ENCODE results near the gene PUS1.
"Not testable (repeated sequence)": the region's sequence is repeated elsewhere in the genome, so short reads cannot be mapped to it uniquely, and the experiment has no call there.

PUS1 gene

DNA sequence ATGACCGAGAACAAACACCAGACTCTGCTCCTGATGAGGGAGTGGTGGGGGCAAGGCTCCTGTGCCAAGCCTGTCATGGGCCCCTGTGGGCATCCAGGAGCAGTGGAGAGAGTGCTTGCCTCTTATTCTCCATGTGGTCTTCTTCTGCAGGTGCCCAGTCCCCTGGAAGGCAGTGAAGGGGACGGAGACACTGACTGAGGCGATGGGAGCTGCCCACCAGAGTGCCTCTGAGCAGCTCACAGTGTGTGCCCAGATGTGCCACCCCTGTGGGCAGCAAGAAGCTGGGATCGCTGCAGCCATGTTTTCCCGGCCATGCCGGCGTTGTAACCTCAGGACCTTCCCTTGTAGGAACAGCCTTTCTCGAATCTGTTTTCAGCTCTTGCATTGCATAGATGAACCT, 14.3 kb downstream of the PUS1 start:
- Histone ChIP-seq H3K36me3 (ENCODE audit: insufficient read depth, low read length) (peaks cover 59% of the 10 kb centered on the region), H3K9ac (ENCODE audit: low read depth, low read length) (no peak overlapping the region)

DNA sequence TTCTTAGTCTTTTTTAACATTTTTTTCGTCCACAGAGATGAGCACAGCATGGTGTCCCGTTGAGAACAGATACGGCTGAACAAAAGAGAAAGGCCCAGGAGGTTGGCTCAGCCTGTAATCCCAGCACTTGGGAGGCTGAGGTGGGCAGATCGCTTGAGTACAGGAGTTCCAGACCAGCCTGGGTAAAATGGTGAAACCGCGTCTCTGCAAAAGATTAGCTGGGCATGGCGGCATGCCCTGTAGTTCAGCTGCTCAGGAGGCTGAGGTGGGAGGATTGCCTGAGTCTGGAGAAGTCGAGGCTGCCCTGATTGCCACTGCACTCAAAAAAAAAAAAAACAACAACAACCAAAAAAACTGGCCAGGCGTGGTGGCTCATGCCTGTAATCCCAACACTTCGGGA, 14.8 kb downstream of the PUS1 start:
- H3K27ac ChIP-seq (ENCODE audit: low read depth, low read length), result no peak overlapping the region
- H3K4me1 ChIP-seq (ENCODE audit: insufficient read depth, low read length), result no peaks in the 10 kb centered on the region
- no peaks in the 10 kb centered on the region for H3K9me3 ChIP-seq (ENCODE audit: insufficient read depth, low read depth, low read length)
- no peak overlapping the region for H3K4me3 ChIP-seq (ENCODE audit: low read length)
- H3K36me3 ChIP-seq (ENCODE audit: insufficient read depth, low read length), result peaks cover 56% of the 10 kb centered on the region
- no peaks in the 10 kb centered on the region for H3K27me3 ChIP-seq (ENCODE audit: insufficient read depth, low read length)
- WGBS, result 93% methylated on average over 10 of the region's 10 CpGs
- H3K9ac ChIP-seq (ENCODE audit: low read depth, low read length), result no peak overlapping the region

More for the DNA sequence above, 14.3 kb downstream of the PUS1 start:
- Histone ChIP-seq H3K4me1 (ENCODE audit: insufficient read depth, low read length) (no peaks in the 10 kb centered on the region), H3K27me3 (ENCODE audit: insufficient read depth, low read length) (no peaks in the 10 kb centered on the region), H3K27ac (ENCODE audit: low read depth, low read length) (no peak overlapping the region), H3K9me3 (ENCODE audit: insufficient read depth, low read depth, low read length) (no peaks in the 10 kb centered on the region), H3K4me3 (ENCODE audit: low read length) (no peak overlapping the region)
- 94% methylated on average over 8 of the region's 8 CpGs for WGBS

DNA sequence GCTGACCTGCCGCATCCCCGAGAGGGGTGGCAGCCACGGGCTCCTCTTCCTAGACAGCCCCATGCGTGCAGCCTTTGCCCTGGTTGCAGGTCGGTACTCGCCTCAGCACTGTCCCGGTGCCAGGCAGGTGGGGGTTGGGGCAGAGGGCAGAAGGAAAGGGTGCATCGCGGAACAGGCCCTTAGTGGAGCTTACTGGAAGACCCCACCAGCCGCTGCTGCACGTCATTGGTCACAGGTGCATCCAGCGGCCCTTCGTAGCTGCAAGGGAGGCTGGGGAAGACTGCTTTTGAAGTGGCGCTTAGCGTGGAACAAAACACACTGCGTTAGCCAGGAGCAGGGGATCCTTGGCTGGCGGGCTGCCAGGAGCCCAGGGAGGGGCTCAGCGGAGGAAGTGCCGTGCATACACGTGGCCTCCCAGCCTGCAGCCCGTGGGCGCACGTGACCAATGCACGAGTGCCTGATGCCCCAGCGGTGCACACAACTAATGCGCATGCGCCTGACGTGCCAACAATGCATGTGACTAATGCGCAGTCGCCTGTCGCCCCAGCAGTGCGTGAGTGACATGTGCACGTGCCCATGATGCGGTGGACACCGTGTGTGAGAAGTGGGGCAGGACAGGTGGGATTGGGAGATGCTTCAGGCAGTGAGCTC, 15.7 kb downstream of the PUS1 start:
- no peaks in the 10 kb centered on the region for H3K27me3 ChIP-seq (ENCODE audit: insufficient read depth, low read length)
- no peak overlapping the region for H3K4me3 ChIP-seq (ENCODE audit: low read length)
- no peak overlapping the region for H3K27ac ChIP-seq (ENCODE audit: low read depth, low read length)
- WGBS, result 96% methylated on average over 35 of the region's 35 CpGs
- no peaks in the 10 kb centered on the region for H3K4me1 ChIP-seq (ENCODE audit: insufficient read depth, low read length)
- peaks cover 48% of the 10 kb centered on the region for H3K36me3 ChIP-seq (ENCODE audit: insufficient read depth, low read length)
- no peaks in the 10 kb centered on the region for H3K9me3 ChIP-seq (ENCODE audit: insufficient read depth, low read depth, low read length)
- H3K9ac ChIP-seq (ENCODE audit: low read depth, low read length), result no peak overlapping the region

DNA sequence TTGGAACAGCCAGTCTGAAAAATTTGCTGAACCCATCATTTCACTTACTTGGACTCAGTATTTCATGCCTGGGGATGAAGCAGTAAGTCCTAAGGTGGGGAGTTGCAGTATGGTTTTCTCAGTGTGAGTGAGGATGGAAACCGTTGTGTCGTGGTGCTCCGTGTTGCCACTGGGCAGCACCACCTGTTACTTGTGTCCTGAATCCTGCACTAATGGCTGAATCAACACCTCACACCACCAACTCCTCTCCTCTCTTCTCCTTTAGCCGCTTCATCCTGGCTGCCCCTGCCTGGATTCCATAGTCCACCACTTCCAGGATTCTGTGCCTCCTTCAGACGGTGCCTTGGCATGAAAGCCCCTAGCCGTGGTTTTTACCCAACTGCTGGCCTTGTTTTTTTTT, 17.7 kb downstream of the PUS1 start:
- H3K9me3 ChIP-seq (ENCODE audit: insufficient read depth, low read depth, low read length), result no peaks in the 10 kb centered on the region
- 84% methylated on average over 6 of the region's 6 CpGs for WGBS
- H3K9ac ChIP-seq (ENCODE audit: low read depth, low read length), result no peak overlapping the region
- H3K36me3 ChIP-seq (ENCODE audit: insufficient read depth, low read length), result peaks cover 30% of the 10 kb centered on the region
- no peak overlapping the region for H3K27ac ChIP-seq (ENCODE audit: low read depth, low read length)
- no peaks in the 10 kb centered on the region for H3K4me1 ChIP-seq (ENCODE audit: insufficient read depth, low read length)
- no peaks in the 10 kb centered on the region for H3K27me3 ChIP-seq (ENCODE audit: insufficient read depth, low read length)
- no peak overlapping the region for H3K4me3 ChIP-seq (ENCODE audit: low read length)

DNA sequence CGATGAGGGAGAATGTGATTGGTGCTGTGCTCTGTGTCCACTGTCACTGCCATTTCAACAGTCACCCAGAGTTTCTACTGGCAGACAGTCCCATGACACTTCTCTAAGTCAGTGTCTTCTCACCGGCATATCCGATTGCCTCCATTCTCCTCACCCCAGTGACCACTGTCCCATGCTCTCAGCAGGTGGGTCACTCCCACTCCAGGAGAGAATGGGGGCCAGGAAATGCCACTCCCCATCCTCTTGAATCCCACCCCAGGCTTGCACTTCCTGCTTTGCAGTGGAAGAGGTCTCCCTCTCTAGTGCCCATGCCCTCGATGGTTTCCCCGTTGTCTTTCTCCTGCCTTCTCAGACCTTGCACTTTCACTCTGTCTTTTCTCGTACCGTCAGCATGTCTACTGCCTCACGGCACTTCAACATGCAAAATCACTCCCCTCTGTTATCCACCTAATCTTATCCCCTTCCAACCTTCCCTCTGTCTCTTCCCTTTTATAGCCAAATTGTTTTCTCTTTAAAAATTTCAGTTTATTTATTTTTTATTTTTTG, 18.5 kb downstream of the PUS1 start:
- H3K27me3 ChIP-seq (ENCODE audit: insufficient read depth, low read length), result no peaks in the 10 kb centered on the region
- H3K4me1 ChIP-seq (ENCODE audit: insufficient read depth, low read length), result no peaks in the 10 kb centered on the region
- peaks cover 25% of the 10 kb centered on the region for H3K36me3 ChIP-seq (ENCODE audit: insufficient read depth, low read length)
- 57% methylated on average over 8 of the region's 8 CpGs for WGBS
- H3K4me3 ChIP-seq (ENCODE audit: low read length), result no peak overlapping the region
- no peaks in the 10 kb centered on the region for H3K9me3 ChIP-seq (ENCODE audit: insufficient read depth, low read depth, low read length)
- H3K9ac ChIP-seq (ENCODE audit: low read depth, low read length), result no peak overlapping the region
- no peak overlapping the region for H3K27ac ChIP-seq (ENCODE audit: low read depth, low read length)

DNA sequence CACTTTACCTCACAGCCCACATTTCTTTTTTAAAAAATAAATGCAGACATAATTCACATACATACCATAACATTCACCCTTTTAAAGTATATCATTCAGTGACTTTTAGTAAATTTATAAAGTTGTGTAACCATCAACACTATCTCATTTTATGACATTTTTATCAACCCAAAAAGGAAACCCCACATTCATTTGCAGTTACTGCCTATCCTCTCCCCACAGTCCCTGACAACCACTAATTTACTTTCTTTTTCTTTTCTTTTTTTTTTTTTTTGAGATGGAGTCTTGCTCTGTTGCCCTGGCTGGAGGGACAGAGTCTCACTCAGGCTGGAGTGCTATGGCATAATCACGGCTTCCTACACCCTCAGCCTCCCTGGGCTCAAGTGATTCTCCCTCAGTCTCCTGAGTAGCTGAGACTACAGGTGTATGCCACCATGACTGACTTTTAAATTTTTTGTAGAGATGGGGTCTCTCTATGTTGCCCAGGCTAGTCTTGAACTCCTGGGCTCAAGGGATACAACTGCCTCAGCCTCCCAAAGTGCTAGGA, 19.2 kb downstream of the PUS1 start:
- Histone ChIP-seq H3K27ac (ENCODE audit: low read depth, low read length) (no peak overlapping the region), H3K9me3 (ENCODE audit: insufficient read depth, low read depth, low read length) (no peaks in the 10 kb centered on the region)
- 88% methylated on average over 1 of the region's 1 CpG for WGBS

DNA sequence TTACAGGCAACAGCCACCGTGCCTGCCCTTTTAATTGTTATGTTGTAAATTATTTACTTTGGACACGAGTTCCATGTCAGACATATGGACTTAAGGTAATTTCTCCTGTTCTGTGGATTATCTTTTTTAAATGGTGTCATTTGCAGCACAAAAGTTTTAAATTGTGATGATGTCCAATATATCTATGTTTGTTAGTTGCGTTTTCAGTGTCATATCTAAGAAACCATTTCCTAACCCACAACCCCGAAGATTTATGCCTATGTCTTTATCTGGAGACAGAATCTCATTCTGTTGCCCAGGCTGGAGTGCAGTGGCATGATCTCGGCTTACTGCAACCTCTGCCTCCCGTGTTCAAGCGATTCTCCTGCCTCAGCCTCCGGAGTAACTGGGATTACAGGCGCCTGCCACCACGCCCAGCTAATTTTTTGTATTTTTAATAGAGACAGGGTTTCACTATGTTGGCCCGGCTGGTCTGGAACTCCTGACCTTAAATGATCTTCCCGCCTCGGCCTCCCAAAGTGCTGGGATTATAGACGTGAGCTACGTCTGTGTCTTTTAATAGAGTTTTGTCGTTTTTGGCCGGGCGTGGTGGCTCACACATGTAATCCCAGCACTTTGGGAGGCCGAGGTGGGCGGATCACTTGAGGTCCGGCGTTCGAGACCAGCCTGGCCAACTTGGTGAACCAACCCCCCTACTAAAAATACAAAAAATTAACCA, 19.8 kb downstream of the PUS1 start:
- not testable (repeated sequence) for H3K4me1 ChIP-seq (ENCODE audit: insufficient read depth, low read length); H3K9me3 ChIP-seq (ENCODE audit: insufficient read depth, low read depth, low read length); H3K27me3 ChIP-seq (ENCODE audit: insufficient read depth, low read length); H3K27ac ChIP-seq (ENCODE audit: low read depth, low read length)
- 93% methylated on average over 22 of the region's 23 CpGs for WGBS
- H3K36me3 ChIP-seq (ENCODE audit: insufficient read depth, low read length), result peaks cover 12% of the 10 kb centered on the region
- H3K4me3 ChIP-seq (ENCODE audit: low read length), result peak overlapping the region; percentile 57
- 0 out of 2 replicates have a peak overlapping the region, but pooled peaks have one; percentile 37 for H3K9ac ChIP-seq (ENCODE audit: low read depth, low read length)

More for the DNA sequence above, 19.2 kb downstream of the PUS1 start:
- Histone ChIP-seq H3K36me3 (ENCODE audit: insufficient read depth, low read length) (peaks cover 18% of the 10 kb centered on the region), H3K4me3 (ENCODE audit: low read length) (no peak overlapping the region), H3K4me1 (ENCODE audit: insufficient read depth, low read length) (no peaks in the 10 kb centered on the region), H3K27me3 (ENCODE audit: insufficient read depth, low read length) (no peaks in the 10 kb centered on the region), H3K9ac (ENCODE audit: low read depth, low read length) (no peak overlapping the region)

DNA sequence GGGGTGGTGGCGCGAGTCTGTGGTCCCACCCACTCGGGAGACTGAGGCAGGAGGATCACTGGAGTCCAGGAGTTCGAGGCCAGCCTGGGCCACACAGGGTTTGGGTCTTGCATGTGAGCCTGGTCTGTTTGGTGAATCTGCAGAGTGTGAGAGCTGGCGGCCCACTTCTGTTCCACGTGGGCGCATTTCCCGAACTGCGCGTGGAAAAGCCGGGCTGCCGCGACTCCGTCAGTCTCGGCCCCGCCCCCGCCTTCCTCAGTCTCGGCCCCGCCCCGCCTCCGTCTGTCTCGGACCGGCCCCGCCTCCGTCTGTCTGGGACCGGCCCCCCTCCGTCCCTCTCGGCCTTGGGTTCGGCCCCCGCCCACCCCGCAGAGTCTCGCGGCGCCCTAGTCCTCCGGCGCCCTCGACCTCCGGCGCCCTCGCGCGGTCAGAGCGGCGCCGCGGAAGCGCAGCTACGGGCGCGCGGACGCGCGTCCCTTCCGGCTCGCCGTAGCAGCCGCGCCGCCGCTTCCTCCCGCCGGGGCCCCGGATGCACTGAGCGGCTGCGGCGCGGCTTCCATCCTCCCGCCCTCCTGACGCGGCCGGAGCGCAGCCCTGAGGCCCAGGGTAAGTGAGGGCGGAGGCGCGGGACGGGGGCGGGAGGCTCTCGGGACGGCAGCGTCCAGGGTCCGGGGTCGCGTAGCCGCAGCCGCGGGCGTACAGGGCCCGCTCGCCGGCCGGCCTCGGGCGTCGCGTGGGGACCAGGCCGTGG, 20.5 kb downstream of the PUS1 start, which contains the start of gene EP400:
Gene EP400, plus strand, starts transcription at position 512 of the 751 bp plus-strand sequence. CDS start 10,678 bp downstream, outside the sequence.
- H3K36me3 ChIP-seq (ENCODE audit: insufficient read depth, low read length), result peaks cover 7% of the 10 kb centered on the region
- no peaks in the 10 kb centered on the region for H3K27me3 ChIP-seq (ENCODE audit: insufficient read depth, low read length)
- H3K27ac ChIP-seq (ENCODE audit: low read depth, low read length), result peak within 1 kb of the TSS; percentile 82
- H3K9me3 ChIP-seq (ENCODE audit: insufficient read depth, low read depth, low read length), result no peaks in the 10 kb centered on the region
- no peaks in the 10 kb centered on the region for H3K4me1 ChIP-seq (ENCODE audit: insufficient read depth, low read length)
- peak within 1 kb of the TSS; percentile 98 for H3K4me3 ChIP-seq (ENCODE audit: low read length)
- peak within 1 kb of the TSS; percentile 95 for H3K9ac ChIP-seq (ENCODE audit: low read depth, low read length)
- 4% methylated on average over 97 of the region's 97 CpGs for WGBS

DNA sequence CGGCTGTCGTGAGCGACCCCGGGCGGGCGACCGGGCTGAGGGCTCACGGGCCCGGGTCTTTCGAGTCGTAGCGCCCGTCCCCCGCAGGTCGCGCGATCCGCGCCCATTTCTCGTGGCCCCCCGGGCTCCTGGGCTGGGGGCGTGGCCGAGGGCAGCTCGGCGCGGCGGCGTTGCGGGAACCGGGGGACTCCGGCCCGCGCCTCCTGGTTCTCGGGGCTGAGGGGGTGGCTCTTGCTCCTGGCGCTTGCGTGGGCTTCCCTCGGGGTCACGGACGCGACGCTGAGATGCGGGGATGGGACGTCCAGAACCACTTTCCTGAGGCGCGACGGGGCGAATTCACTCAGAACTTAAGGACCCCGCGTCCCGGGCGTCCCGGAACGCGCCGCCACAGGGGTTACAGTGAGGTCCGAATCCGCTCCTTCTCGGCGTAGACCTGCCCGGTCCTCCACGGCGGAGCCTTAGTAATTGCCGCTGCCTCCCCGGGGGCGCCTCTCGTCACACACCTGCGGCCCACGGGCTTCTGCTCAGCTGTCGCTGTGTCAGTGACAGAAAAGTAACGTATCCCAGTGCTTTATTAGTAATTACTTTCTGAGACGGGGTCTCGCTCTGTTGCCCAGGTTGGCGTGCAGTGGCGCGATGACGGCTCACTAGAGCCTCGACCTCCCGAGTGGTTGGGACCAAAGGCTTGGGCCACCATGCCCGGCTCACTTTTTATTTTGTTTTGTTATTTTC, 21.3 kb downstream of the PUS1 start:
- Histone ChIP-seq H3K9ac (ENCODE audit: low read depth, low read length) (peak overlapping the region; percentile 95), H3K4me1 (ENCODE audit: insufficient read depth, low read length) (no peaks in the 10 kb centered on the region), H3K9me3 (ENCODE audit: insufficient read depth, low read depth, low read length) (no peaks in the 10 kb centered on the region), H3K27me3 (ENCODE audit: insufficient read depth, low read length) (no peaks in the 10 kb centered on the region), H3K36me3 (ENCODE audit: insufficient read depth, low read length) (no peaks in the 10 kb centered on the region), H3K4me3 (ENCODE audit: low read length) (peak overlapping the region; percentile 98), H3K27ac (ENCODE audit: low read depth, low read length) (peak overlapping the region; percentile 82)
- WGBS, result 2% methylated on average over 79 of the region's 79 CpGs

DNA sequence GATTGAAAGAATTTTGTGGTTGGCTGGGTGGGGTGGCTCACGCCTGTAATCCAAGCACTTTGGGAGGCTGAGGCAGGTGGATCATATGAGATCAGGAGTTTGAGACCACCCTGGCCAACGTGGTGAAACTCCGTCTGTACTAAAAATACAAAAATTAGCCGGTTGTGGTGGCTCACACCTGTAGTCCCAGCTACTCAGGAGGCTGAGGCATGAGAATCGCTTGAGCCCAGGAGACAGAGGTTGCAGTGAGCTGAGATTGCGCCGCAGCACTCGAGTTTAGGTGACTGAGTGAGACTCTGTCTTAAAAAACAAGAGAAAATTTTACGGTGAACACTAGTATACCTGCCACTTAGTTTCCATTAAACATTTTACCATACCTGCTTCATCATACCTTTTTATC, 24.7 kb downstream of the PUS1 start:
- not testable (repeated sequence) for H3K9me3 ChIP-seq (ENCODE audit: insufficient read depth, low read depth, low read length); H3K9ac ChIP-seq (ENCODE audit: low read depth, low read length); H3K27me3 ChIP-seq (ENCODE audit: insufficient read depth, low read length); H3K4me3 ChIP-seq (ENCODE audit: low read length); H3K27ac ChIP-seq (ENCODE audit: low read depth, low read length); H3K36me3 ChIP-seq (ENCODE audit: insufficient read depth, low read length); H3K4me1 ChIP-seq (ENCODE audit: insufficient read depth, low read length)
- WGBS, result 94% methylated on average over 9 of the region's 9 CpGs
